Measurements from ENCODE around the gene PFKL.

Gene PFKL

DNA sequence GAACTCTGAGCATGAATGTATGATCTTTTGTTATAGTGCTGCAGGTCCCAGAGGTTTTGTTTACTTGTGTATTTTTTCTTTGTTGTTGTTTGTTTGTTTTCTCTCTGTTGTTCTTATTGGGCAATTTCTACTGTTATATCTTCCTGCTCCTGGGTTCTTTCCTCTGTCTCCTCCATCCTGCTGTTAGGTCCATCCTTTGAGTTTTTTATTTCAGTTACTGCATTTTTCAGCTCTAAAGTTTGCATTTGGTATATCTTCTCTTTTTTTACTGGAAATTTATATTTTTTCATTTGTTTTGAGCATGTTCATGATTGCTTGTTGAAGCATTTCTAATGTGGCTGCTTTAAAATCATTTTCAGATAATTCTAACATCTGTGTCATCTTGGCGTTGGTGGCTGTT, 63.4 kb downstream of the PFKL start:
- no peak for DNase-seq (ENCODE audit: low spot score)

DNA sequence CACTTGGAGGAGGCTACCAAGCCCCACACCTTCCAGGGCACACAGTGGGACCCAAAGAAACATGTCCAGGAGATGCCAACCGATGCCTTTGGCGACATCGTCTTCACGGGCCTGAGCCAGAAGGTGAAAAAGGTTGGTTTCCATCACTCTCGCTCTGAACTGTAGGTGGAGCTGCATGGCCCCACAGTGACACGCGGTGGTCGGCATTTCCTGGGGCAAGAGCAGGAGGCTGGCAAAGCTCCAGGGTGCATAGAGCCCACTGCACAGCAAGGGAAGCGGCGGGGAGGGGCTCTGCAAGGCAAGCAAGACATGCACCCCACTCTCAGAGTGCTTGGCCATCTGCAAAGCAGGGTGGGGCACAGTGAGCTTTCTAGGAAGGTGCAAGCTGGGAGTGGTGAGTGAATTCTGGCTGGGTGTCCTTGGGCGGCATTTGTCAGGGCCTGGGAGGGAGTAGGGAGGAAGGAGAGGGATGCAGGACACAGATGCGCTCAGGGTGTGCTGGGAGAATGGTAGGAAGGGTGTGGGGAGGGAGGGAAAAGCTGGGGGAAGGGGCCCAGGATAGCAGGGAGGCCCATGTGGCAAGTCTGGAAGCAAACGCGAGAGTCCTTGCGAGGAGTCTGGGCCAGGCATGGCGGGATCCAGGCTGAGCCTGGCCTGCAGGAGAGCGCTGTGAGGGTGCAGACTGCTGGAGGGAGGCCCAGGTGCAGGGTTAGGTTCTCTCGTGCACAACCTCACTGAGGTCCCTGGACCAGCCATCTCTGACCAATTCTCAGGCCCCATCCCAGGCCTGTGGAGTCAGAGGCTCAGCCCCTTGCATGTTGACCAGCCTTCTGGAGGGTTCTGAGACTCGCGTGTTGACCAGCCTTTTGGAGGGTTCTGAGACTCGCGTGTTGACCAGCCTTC, 64.5 kb downstream of the PFKL start:
- no peak for DNase-seq (ENCODE audit: low spot score)

DNA sequence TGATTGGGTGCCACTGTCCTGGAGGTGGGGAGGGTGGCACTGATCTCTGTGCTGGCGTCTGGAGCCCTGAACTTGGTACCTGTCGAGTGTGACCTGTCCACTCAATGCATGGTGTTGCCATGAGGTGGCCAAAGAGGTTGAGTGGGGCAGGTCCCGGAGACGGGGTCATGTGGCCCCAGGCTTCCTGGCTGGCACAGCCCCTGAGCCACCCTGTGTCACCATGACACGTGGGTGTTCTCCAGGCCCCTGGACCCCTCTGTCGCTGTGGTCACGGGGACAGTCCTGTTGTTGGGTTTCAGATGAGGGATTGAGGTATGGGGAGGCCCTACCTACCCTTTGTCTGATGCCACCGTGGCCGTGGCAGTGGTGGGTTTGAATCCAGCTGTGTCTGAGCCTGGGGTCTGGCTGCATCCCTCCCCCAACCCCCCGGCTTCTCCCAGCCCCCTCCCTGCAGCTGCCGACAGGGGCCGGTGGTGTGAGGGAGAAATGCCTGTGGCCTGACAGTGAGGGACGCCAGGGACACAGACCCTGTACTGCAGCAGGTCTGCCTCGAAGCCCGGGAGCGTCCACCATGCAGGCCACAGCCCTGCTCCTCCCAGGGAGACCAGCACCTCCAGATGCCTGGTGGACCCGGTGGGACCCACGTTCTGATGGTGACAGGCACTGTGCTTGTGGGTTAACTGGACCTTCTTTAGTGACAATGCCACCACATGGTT, 65.6 kb downstream of the PFKL start:
- DNase-seq (ENCODE audit: low spot score): no peak

DNA sequence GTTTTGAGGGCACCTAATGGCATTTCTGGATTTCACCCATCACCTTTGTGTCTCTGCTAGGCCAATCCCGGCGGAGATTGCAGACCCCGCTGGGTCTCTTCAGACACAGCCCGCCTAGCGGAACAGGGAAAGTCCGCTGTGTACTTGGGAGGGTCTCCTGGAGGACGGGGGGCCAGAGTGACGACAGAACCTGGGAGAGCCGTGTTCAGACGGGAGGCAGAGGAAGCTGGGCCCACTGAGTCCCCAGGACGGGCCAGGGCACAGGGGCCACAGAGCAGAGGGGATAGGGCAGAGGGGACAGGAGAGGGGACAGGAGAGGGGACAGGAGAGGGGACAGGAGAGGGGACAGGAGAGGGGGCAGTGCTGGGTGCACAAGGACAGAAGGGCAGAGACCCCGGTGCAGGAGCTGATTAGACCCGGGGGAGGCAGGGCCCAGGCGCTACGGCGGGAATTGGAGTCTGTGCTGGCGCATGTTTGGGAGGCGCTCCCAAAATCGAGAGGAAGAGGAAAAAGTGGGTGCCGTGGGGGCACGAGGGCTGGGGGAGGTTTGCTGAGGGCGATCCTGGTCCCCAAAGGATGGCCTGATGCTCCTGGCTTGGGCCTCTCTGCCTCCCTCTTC, 66.2 kb downstream of the PFKL start:
- no peak for DNase-seq (ENCODE audit: low spot score)

DNA sequence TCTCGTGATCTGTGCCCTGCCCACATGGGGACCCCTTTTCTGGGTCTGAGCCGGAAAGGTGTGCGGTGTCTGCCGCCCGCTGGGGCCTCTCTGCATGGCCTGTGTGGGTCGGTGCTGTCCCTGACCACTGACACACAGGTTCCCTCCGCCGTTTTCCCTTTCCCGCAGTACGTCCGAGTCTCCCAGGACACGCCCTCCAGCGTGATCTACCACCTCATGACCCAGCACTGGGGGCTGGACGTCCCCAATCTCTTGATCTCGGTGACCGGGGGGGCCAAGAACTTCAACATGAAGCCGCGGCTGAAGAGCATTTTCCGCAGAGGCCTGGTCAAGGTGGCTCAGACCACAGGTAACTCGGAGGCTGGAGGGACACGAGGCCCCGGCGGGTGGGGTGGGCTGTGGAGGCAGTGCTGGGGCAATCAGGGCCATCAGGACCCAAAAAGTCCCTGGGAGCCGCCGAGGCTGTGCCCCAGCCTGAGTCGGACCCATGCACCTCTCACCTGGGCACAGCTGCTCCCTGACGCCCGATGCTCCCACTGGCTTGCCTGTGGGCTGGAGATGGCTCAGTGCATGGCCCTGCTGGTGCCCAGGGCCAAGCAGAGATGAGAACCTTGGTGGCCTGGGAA, 66.8 kb downstream of the PFKL start:
- no peak for DNase-seq (ENCODE audit: low spot score)

DNA sequence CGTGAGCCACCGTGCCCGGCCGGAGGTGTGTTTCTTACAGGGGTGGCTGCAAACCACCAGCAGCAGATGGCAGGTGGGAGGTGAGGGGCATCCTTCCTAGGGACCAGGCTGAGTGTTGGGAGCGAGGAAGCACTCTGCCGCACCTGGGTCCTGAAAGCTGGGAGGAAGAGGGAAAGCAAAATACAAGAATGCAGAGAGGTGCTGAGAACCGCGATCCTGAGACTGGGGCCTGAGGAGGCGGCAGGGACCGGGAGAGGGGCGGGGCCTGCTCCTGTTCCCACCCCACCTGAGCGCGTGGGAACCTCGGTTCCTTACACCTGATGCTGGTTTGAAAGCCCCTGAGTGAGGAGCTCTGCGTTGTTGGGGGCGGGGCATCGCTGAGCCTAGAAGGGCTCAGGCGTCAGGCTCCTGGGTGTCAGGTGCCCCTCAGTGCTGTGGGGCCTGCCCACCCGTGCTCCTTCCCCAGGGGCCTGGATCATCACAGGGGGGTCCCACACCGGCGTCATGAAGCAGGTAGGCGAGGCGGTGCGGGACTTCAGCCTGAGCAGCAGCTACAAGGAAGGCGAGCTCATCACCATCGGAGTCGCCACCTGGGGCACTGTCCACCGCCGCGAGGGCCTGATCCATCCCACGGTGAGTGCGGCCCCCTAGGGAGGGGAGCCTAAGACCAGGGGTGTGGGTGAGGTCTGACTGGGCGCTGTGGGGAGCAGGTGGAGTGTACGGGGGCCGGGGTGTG, 69.0 kb downstream of the PFKL start:
- no peak for DNase-seq (ENCODE audit: low spot score)

DNA sequence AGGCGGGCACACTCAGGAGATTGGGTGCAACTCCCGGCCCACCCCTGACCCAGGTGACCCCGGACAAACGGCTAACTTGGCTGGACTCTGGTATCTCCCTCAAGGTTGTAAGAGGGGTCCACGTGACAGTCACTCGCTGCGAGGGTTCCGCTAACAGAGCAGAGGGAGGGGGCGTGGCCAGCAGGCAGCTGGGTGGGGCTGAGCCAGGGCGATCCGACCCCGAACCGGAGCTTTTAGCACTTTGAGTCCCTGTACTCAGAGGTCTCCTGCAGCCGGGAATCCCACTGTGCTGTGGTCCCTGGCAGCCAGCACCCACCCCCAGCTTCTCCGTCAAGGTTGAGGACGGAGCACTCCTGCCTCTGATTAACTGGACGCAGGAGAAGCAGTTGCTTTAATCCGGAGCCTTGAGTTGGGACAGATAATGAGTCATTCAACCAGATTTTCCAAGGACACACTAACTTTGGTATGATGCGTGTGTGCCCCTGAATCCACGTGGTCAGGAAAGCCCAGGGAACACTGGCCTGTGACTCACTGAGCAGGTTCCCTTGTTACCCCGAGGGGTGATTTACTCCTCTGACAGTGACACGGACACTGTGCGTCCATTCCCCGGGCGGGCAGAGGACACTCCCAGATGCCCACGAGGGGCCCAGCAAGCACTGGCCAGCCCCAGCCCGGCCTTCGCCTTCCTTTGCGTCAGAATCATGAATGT, 70.3 kb downstream of the PFKL start:
- no peak for DNase-seq (ENCODE audit: low spot score)

DNA sequence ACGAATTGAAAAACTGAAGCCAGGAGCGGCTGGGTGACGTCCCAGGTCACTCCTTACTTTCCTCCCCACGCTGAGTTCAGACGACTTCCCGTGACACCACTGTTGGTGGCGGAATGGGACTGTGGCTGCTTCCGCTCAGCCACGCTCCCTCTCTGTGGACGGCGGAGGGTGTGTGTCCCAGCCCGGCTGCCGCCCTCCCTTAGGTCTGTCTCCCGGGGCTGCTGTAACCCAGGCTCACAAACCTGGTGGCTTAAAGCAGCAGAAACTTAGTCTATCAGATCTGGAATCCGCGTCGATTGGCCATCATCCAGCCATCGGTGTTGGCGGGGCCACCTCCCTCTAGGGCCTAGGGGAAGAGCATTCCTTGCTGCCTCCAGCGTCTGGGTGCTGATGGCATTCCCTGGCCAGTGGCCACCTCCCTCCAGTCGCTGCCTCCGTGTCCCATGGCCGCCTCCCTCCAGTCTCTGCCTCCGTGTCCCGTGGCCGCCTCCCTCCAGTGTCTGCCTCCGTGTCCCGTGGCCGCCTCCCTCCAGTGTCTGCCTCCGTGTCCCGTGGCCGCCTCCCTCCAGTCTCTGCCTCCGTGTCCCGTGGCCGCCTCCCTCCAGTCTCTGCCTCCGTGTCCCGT, 71.0 kb downstream of the PFKL start:
- DNase-seq (ENCODE audit: low spot score): no peak

DNA sequence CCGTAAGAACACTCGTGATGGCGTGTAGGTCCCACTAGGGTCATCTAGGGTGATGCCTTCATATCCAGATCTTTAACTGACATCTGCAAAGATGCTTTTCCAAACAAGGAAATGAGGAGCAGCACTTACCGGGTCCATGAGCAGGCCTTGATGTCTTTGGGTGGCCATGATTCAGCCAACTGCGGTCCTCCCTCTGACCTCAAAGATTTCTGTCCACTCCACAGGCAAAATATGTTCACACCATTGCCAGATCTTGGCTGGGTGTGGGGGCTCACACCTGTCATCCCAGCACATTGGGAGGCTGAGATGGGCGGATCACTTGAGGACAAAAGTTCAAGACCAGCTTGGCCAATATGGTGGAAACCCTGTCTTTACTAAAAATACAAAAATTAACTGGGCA, 71.7 kb downstream of the PFKL start:
- DNase-seq (ENCODE audit: low spot score): no peak

DNA sequence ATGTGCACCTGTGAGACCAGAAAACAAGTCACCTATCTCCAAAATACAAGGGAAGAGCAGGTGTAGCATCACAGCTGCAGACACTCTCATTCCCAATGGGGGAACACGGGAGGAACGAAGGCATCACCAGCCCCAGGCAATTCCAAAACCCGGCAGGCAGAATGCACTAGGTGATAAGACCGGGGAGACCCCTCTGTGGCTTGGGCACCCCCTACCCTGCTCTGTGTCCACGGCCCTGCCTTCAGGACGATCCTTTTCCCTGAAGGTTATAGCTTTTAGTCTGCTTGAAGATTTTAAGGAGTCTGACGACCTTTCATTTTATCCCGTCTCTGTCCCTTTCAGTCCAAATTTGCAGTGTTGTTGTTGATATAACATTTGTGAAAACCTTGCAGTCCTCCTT, 72.8 kb downstream of the PFKL start:
- DNase-seq (ENCODE audit: low spot score): no peak

DNA sequence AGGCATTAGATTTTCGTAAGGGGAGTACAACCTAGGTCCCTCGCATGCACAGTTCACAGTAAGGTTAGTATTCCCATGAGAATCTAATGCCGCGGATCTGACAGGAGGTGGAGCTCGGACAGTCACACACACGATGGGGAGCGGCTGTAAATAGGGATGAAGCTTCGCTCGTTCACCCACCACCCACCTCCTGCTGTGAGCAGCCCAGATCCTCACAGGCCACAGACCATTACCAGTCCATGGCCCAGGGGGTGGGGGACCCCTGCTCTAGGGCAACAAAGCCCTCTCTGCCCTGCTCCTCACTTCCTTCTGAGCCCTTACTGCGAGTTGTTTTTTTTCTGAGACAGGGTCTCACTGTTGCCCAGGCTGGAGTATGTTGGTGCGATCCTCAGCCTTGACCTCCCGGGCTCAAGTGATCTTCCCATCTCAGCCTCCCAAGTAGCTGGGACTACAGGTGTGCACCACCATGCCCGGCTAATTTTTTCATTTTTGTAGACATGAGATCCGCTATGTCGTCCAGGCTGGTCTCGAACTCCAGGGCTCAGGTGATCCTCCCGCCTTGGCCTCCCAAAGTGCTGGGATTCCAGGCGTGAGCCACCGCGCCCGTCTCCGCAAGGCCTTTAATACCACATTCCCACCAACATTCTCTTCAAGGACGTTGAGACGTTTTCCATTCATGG, 74.9 kb downstream of the PFKL start:
- DNase-seq (ENCODE audit: low spot score): no peak

DNA sequence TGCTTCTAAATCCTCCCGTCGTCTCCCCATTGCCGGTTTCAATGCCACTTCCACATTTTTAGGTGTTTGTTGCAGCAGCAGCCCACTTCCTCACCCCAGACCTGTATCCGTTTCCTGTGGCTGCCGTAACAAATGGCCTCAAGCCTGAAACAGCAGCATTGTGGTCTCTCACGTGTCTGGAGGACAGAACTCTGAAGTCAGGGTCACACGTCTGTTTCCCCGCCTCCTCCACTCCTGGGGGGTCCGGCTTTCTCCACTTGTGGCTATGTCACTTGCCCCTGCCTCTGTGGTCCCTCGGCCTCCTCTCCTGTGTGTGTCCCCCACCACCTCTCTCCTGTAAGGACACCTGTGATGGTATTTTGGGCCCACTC, 75.4 kb downstream of the PFKL start:
- DNase-seq (ENCODE audit: low spot score): no peak

DNA sequence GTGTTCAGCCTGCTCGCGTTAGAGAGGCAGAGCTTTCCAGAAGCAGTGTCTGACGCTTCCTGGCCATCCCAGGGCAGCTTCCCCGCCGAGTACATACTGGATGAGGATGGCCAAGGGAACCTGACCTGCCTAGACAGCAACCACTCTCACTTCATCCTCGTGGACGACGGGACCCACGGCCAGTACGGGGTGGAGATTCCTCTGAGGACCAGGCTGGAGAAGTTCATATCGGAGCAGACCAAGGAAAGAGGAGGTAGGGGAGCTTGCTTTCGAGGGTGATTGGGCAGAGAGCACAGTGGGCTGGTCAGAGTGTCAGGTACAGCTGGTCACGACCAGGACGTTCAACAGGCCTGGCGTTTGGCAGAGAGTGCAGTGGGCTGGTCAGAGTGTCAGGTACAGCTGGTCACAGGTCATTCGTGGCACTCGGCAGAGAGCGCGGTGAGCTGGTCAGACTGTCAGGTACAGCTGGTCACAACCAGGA, 75.9 kb downstream of the PFKL start:
- no peak for DNase-seq (ENCODE audit: low spot score)

DNA sequence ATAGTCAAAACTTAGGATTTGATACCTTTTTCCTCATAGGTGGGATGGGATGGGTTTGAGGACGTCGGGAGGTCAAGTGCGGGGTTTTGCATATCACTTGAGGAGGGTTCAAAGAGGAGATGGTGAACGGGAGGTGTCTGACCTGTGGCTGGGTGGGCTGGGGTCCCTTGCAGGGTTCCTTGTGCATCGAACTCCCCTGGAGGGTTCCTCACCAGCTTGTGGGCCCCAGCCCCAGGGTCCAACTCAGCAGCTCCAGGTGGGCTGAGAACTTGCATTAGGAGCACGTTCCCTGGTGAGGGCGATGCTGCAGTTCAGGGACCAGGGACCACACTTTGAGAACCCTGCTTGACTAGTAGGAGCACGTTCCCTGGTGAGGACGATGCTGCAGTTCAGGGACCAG, 76.8 kb downstream of the PFKL start:
- no peak for DNase-seq (ENCODE audit: low spot score)

All from hematopoietic multipotent progenitor cell treated with erythropoietin and hydrocortisone succinate and interleukin-3 and kit ligand, for 17 days (in vitro differentiated cells).